Common myeloid progenitor, CD34-positive (primary cell): ENCODE measurements around the gene TROAP.

Experiments used
- CTCF ChIA-PET: fragments of 350-600 bp; sonication (Branson Sonifier 250); formaldehyde crosslinking; loops from one replicate; lab custom pipeline; 2021; ENCODE audit warnings: antibody characterized with exemption; lab: Charles Lee
- POLR2A ChIA-PET: fragments of 350-600 bp; sonication (Branson Sonifier 250); formaldehyde crosslinking; loops from one replicate; lab custom pipeline; 2021; ENCODE audit warnings: antibody characterized with exemption; lab: Charles Lee
- DNase-seq, 3 donors: peaks; one replicate each; pipeline versions ENCODE4 v3.0.0 to v3.0.0-alpha.2; 2013
- H3K27ac ChIP-seq, 2 experiments: 1 replicate in 1 of 2; 2 replicates in 1 of 2; pipeline ENCODE4 v1.7.0; 2013; ENCODE audit warnings: inconsistent platforms in 2 of 2, low read length in 2 of 2, mild to moderate bottlenecking in 2 of 2, low read depth in 1 of 2, moderate library complexity in 1 of 2; ENCODE audit not compliant: severe bottlenecking in 2 of 2, insufficient read depth in 1 of 2, poor library complexity in 1 of 2
- H3K27me3 ChIP-seq, 5 experiments: replicated peaks in 2 of 5; 1 replicate in 3 of 5; 2 replicates in 2 of 5; pipeline versions ENCODE4 v1.6.1 to v1.7.0; 2013; ENCODE audit warnings: low read length in 4 of 5, mild to moderate bottlenecking in 2 of 5, moderate library complexity in 2 of 5, inconsistent platforms in 1 of 5; ENCODE audit not compliant: insufficient read depth in 5 of 5, control insufficient read depth in 4 of 5
- H3K36me3 ChIP-seq, 4 experiments: 1 replicate in 2 of 4; 2 replicates in 2 of 4; pipeline versions ENCODE4 v1.6.1 to v1.7.0; 2013; ENCODE audit warnings: low read length in 3 of 4, control low read depth in 1 of 4, mild to moderate bottlenecking in 1 of 4; ENCODE audit not compliant: control insufficient read depth in 4 of 4, insufficient read depth in 4 of 4
- H3K4me1 ChIP-seq, 4 experiments: 1 replicate in 3 of 4; 2 replicates in 1 of 4; pipeline versions ENCODE4 v1.6.1 to v1.7.1; 2013; ENCODE audit warnings: low read length in 3 of 4, mild to moderate bottlenecking in 3 of 4, control low read depth in 1 of 4, inconsistent platforms in 1 of 4, moderate library complexity in 1 of 4; ENCODE audit not compliant: control insufficient read depth in 4 of 4, insufficient read depth in 4 of 4; ENCODE audit errors: control extremely low read depth in 1 of 4
- H3K4me3 ChIP-seq, 7 experiments: 1 replicate in 4 of 7; 2 replicates in 3 of 7; pipeline versions ENCODE4 v1.5.1 to v1.7.0; 2013; ENCODE audit warnings: mild to moderate bottlenecking in 7 of 7, low read length in 6 of 7, moderate library complexity in 6 of 7, inconsistent platforms in 2 of 7, low read depth in 2 of 7, control low read depth in 1 of 7; ENCODE audit not compliant: insufficient read depth in 4 of 7, control insufficient read depth in 1 of 7; ENCODE audit errors: extremely low read depth in 1 of 7
- H3K9me3 ChIP-seq, 5 experiments: 1 replicate in 4 of 5; 2 replicates in 1 of 5; pipeline versions ENCODE4 v1.6.1 to v1.7.1; 2013; ENCODE audit warnings: low read length in 4 of 5, mild to moderate bottlenecking in 2 of 5, inconsistent platforms in 1 of 5, low read depth in 1 of 5, moderate library complexity in 1 of 5; ENCODE audit not compliant: control insufficient read depth in 4 of 5, insufficient read depth in 2 of 5; ENCODE audit errors: control extremely low read depth in 1 of 5
- WGBS: methylation state at CpG from one replicate; pipeline ENCODE4 v1.1.5; 2013; ENCODE audit not compliant: insufficient coverage; 5-methylcytosine and 5-hydroxymethylcytosine counted together

Gene TROAP

DNA sequence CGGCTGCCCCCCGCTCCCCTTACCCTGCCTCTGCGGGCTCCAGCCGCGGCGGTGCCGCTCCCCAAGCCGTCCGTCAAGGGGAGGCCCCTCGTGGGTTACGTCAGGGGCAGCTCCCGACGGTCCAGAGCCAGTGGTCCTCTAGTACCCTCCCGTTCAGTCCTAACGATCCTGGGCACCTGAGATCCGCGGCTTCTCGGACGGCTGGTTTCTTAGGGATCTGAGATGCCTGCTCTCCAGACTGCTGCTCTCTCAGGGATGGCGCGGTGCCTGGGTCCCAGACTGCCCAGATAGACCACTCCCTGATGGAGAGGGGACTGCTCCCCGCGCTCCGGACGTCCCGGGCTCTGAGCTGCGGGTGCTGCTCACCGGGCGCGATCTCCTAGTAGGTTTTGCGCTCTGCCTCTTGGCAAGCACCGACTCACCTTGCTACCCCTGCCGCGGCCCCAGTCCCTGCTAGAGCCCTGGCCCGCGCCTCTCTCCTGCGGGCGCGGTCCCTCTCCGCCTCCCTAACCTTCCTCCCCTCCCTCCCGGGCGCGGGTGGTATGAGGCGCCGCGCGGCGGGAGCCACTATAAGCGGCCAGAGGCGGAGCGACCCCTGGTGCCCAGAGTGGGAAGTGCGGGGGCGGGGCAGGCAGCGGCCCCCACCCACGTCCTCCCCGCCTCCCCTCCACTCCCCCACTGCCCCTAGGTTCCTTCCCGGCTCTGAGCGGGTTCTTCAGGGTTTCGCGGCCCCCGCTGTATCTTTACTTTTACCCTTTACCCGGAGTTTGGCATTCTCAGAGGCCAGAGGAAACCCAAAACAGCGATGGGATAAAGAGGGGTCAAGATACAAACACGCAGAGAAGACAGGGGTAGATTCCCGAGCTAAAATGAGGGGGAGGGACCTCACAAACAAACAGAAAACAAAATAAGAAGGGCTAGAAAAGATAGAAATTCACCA, 13.9 kb downstream of the TROAP start, which contains the start of gene C1QL4:
Gene C1QL4, minus strand, starts transcription at position 544 of the 940 bp plus-strand sequence. CDS start 711 bp downstream, outside the sequence.
- peaks cover 0 to 20% (median 10%) of the 10 kb centered on the region in 4 experiments for H3K4me1 ChIP-seq
- H3K27ac ChIP-seq, result no peak within 1 kb of the TSS
- 6% methylated on average over 50 of the region's 65 CpGs for WGBS
- DNase-seq, result peak; percentile 78 to 84 (median 84)
- ChIA-PET POLR2A (interaction anchor here (0.7 kb wide), 2 partner anchors 40 to 1358 kb away, joined by 3 read pairs; no protein-coding TSS in a partner anchor), CTCF (interaction anchor here (0.7 to 11.9 kb wide), 11 partner anchors 10 to 199 kb away, joined by 3 to 172 read pairs (median 4); partner anchors contain the start of genes DNAJC22, PRPH and TROAP)
- H3K4me3 ChIP-seq, result peak within 1 kb of the TSS in 6 of 7 experiments; percentile 23 to 55 (median 41)
- peaks cover 7 to 100% (median 46%) of the 10 kb centered on the region in 5 experiments for H3K27me3 ChIP-seq
- H3K36me3 ChIP-seq, result no peaks in the 10 kb centered on the region
- no peaks in the 10 kb centered on the region for H3K9me3 ChIP-seq

DNA sequence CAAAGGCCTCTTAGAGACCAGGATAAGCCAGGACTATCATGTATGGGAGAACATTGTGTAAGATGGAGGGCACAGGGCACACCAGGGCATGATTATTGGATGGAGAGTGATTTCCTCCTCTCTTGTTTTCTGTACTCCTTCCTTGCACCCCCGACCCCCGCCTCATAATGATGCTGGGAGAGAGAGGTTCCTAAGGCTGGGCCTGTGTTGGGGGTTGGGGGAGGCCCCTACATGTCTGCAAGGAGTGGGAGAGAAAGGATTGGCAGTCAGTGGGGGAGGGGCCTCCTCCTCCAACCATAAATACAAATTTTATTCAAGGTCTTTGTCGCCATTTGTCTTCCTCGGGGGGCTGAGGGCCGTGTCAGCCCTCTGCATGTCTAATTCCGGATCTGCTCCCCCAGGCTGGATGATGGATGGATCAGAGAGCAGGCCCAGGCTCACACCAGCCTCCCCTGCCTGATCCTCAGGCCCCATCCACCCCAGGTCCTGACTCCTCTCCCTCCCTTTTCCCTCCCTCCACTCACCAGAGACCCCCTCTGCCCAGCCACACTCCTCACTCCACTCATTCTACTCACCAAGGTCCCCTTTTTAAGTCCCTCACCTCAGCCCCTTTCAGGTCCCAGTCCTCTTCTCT, 15.9 kb downstream of the TROAP start:
- WGBS, result 86% methylated on average over 4 of the region's 6 CpGs
- H3K4me1 ChIP-seq, result peaks cover 0 to 33% (median 25%) of the 10 kb centered on the region in 4 experiments
- no peaks in the 10 kb centered on the region for H3K9me3 ChIP-seq
- no peak overlapping the region for H3K4me3 ChIP-seq
- ChIA-PET POLR2A (no interaction called here), CTCF (interaction anchor here (0.9 to 11.9 kb wide), 6 partner anchors 9 to 45 kb away, joined by 3 to 172 read pairs (median 4); partner anchors contain the start of gene PRPH)
- peaks cover 10 to 100% (median 52%) of the 10 kb centered on the region in 5 experiments for H3K27me3 ChIP-seq
- H3K36me3 ChIP-seq, result no peaks in the 10 kb centered on the region
- DNase-seq, result no peak
- no peak overlapping the region for H3K27ac ChIP-seq

DNA sequence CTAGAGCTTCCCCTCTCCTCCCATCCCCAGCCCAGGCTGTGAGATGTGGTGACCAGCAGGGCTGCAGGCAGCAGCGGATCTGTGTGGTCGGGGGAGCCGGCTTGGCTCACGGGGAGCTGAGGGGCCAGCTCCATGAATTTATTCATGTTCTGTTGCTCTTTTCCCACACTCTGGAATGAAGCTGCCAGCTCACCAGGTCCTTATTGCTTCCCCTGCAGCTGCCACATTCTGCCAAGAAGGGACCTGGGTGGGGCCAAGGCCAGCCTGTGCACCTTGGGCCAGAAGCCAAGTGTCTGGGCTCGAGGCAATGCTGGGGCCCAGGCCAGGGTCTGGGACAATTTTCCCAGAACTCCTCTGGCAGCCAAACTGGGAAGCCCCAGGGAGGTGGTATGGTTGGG, 16.4 kb downstream of the TROAP start:
- H3K9me3 ChIP-seq, result no peaks in the 10 kb centered on the region
- ChIA-PET CTCF (interaction anchor here (0.9 to 11.9 kb wide), 4 partner anchors 10 to 46 kb away, joined by 3 to 172 read pairs (median 4); partner anchors contain the start of gene PRPH), POLR2A (no interaction called here)
- DNase-seq, result no peak
- peaks cover 0 to 36% (median 26%) of the 10 kb centered on the region in 4 experiments for H3K4me1 ChIP-seq
- no peaks in the 10 kb centered on the region for H3K36me3 ChIP-seq
- peaks cover 11 to 100% (median 57%) of the 10 kb centered on the region in 5 experiments for H3K27me3 ChIP-seq
- WGBS, result 81% methylated on average over 5 of the region's 5 CpGs
- no peak overlapping the region for H3K4me3 ChIP-seq
- no peak overlapping the region for H3K27ac ChIP-seq

DNA sequence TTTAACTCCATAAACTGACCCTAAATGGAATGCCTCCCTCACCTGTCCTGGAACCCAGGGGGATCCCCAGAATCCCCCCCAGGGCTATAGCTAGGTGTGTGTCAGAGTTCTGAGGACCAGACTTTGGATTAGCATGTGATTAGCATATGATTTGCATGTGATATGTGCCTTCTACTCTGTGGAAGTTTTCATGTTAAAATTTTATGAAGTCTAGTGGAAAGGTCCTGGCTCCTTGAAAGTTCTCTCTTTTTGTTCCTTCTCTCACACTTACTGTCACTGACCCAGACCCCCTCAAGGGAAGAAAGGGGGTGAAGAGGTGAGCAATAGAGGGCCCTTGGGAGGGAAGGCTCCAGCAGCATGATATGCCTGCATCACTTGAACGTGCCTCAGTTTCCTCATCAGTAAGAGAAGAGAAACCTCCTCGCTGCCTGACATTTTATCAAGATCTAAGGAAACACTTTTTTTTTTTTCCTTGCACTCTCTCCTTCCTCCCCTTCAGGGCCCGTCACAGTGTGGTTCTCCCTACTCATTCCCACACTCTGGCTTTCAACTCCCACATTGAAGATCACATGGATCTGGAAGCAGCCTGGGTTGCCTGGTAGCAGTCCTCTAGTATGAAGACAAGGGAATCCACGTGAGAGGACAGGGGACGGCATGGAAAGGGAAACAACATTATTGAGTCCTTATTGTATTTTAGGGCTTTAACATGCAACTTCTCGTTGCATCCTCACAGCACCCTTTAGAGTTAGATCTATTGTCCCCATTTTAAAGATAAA, 17.2 kb downstream of the TROAP start:
- CTCF ChIA-PET, result interaction anchor here (1.0 to 11.9 kb wide), 4 partner anchors 9 to 47 kb away, joined by 3 to 172 read pairs (median 64); partner anchors contain the start of gene PRPH
- H3K4me1 ChIP-seq, result peaks cover 0 to 41% (median 27%) of the 10 kb centered on the region in 4 experiments
- DNase-seq, result no peak
- H3K9me3 ChIP-seq, result no peaks in the 10 kb centered on the region
- H3K27me3 ChIP-seq, result peaks cover 11 to 100% (median 52%) of the 10 kb centered on the region in 5 experiments
- POLR2A ChIA-PET, result no interaction called here
- H3K27ac ChIP-seq, result no peak overlapping the region
- WGBS, result 47% methylated on average over 5 of the region's 6 CpGs
- no peak overlapping the region for H3K4me3 ChIP-seq
- H3K36me3 ChIP-seq, result no peaks in the 10 kb centered on the region

GRCh38 chr12:49340971-49341776, 18.1 kb downstream of the TROAP start:
- H3K27ac ChIP-seq, result no peak overlapping the region
- no peak overlapping the region for H3K4me3 ChIP-seq
- peaks cover 11 to 100% (median 48%) of the 10 kb centered on the region in 5 experiments for H3K27me3 ChIP-seq
- 60% methylated on average over 14 of the region's 14 CpGs for WGBS
- no peaks in the 10 kb centered on the region for H3K36me3 ChIP-seq
- POLR2A ChIA-PET, result no interaction called here
- H3K4me1 ChIP-seq, result peaks cover 0 to 49% (median 34%) of the 10 kb centered on the region in 4 experiments
- no peaks in the 10 kb centered on the region for H3K9me3 ChIP-seq
- no peak for DNase-seq
- CTCF ChIA-PET, result interaction anchor here (1.0 to 4.0 kb wide), 15 partner anchors 10 to 191 kb away, joined by 3 to 124 read pairs (median 5); partner anchors contain the start of genes PRPH and TROAP

DNA sequence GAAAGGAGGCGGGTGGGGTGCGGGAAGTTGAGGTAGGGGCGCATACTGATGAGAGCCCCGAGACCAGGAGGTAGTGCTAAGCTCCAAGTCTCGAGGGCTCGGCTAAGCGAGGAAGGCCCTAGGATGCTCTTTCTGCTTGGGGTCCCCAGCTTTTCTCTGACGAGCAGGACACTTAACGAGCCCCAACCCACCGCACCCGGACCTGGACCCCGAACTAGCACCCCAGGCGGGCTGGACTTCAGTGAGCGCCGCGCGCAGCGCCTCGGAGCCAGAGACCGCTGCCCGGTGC, 18.7 kb downstream of the TROAP start:
- 24% methylated on average over 20 of the region's 21 CpGs for WGBS
- H3K27me3 ChIP-seq, result peaks cover 11 to 100% (median 44%) of the 10 kb centered on the region in 5 experiments

More for the DNA sequence above, 18.7 kb downstream of the TROAP start:
- Histone ChIP-seq H3K27ac (no peak overlapping the region), H3K36me3 (no peaks in the 10 kb centered on the region), H3K4me1 (peaks cover 0 to 53% (median 38%) of the 10 kb centered on the region in 4 experiments), H3K9me3 (no peaks in the 10 kb centered on the region), H3K4me3 (peak overlapping the region in 3 of 7 experiments; percentile 26 to 58 (median 51))
- ChIA-PET CTCF (interaction anchor here (0.8 to 4.0 kb wide), 20 partner anchors 8 to 191 kb away, joined by 3 to 124 read pairs (median 4); partner anchors contain the start of genes PRPH and TROAP), POLR2A (no interaction called here)
- no peak for DNase-seq
